Colon (tissue), 2 donors: ENCODE results near the gene PARD6G.
"Not testable (repeated sequence)": the region's sequence is repeated elsewhere in the genome, so short reads cannot be mapped to it uniquely, and the experiment has no call there.

Experiments
- FAIRE-seq: peaks from 2 replicates; lab custom pipeline; 2012; peaks lifted over from hg19 to GRCh38; lab: Jason Lieb, UNC
- donor health status: control.
- donor health status: control.

Gene PARD6G

DNA sequence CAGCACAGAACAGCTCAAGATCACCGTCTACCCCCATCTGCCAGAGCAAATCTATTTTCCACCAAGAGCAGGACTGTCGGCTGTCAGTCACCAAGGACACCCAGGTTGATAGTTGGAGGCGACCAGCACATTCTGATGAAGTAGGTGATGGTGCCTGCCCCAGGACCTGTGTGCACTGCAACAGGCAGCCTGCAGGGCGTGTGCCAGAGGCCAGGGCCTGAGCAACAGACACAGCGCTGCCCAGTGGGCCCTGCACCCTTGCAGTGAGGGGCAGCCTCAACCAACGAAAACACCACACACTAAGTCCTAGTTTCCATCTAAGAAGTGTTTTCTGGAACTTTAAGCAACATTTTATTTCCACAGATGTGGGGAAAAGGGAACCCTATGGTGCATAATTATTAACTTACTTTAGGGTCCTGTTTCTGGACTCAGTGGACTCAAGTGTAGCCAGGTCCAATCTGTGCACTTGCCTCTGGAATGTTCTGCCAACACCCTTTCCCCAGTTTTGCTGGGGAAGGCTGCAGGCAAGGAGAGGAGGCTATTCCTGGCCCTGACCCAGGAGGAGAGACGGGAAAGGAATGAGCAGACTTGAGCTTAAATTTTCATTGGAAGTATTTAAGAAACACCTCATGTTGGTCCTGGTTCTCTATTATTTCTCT lies 76.8 kb downstream of the PARD6G start:
- no peak for FAIRE-seq

DNA sequence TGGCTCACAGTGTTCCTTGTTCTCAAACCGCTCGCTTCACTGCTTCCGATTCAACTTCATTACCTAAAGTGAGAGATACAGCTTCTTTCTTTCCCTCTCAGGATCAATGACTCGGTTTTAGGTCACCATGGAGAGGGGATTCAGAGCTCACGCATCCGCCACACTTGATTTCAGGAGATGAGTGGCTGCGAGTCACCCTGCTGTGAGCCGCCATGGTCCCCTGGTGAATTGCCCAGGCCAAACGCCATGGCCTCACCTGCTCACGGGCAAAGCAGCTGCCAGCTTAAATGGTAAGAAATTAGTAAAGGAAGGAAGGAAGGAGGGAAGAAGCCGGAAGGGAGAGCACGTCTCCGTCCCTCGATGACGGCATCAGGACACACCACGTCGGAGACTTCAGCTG lies 77.7 kb downstream of the PARD6G start:
- FAIRE-seq: no peak

DNA sequence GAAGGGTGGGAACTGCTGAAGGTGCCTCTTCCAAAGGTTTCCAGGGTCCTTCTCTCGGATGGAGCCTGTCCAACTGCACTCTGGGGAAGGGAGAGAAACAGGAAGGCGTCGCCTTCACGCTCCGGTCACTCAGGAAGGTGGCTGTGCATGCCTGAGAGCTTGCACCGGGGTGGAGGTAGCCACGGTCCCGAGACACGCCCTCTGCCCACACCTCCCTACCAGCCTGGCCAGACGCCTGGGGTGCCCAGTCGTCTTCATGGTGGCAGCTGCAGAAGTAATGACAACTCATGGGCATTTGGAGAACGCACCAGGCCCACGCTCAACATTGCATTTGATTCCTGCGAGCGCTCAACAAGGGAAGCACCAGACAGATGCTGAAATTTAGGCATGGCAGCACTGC lies 78.3 kb downstream of the PARD6G start:
- FAIRE-seq: no peak

DNA sequence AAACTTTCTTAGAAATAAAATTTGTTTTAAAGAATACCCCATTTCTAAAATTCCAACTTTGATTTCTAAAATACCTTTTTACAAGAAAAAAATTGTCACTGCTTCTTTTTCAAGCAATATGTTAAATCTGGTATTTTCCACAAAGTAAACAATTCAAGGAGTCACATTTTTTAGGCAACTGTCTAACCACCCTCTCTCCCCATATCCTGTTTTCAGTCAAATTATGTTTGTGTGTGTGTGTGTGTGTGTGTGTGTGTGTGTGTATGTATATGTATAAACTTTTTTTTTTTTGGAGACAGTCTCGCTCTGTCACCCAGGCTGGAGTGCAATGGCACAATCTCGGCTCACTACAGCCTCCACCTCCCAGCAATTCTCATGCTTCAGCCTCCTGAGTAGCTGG lies 79.0 kb downstream of the PARD6G start:
- FAIRE-seq: no peak

DNA sequence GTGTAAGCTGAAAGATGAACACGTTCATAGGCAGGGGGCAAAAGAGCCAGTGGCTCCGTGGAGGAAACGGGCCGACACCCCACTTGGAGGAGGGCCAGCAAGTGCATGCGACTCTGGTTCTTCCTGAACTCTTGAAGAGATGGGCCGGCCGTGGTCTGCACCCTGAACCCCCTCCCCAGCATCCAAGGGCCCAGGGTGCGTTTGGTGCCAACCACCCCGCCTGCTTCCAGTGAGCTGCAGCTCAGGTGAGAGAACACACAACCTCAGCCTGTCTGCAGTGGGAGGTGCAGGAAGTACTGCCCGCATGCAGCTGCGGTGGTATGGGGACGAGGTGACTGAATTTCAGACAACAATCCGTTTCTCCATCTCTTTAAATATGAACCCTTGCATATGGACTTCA lies 79.4 kb downstream of the PARD6G start:
- no peak for FAIRE-seq

DNA sequence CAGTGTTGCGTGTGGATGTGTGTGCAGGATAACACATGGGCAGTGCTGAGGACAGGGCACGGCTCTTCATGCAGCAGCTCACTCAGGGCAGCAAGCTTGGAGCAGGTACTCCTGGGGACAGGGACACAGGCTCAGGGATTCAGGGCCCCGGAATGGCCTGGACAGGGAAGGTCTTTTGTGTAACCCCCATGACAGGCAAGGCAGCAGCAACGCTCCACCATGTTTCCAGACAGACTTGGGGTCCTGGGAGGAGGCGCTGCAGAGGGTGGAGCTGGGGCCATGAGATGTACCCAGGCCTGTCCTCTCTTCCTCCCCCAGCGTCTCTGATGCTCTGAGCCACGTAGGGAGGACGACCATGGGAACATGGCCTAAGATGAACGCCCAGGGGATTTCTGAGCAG lies 80.0 kb downstream of the PARD6G start:
- no peak for FAIRE-seq

DNA sequence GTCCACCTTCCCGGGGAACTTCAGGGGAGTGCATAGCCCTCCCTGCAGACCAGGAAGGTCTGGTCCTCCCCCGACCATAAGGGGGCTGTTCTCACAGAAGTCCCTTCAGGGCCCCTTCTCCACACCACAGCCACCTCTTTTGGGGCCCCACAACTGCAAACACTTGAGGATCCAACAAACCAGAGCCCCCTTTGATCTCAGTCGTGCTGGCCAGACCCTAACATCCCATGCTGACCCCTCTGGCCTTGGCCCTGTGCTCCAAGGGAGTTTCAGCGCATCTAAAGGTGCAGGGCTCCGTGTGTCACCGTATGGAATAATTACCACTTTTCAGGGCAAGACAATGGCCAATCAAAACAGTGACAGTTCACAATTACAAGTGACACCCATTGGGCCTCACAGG lies 80.6 kb downstream of the PARD6G start:
- FAIRE-seq: no peak

DNA sequence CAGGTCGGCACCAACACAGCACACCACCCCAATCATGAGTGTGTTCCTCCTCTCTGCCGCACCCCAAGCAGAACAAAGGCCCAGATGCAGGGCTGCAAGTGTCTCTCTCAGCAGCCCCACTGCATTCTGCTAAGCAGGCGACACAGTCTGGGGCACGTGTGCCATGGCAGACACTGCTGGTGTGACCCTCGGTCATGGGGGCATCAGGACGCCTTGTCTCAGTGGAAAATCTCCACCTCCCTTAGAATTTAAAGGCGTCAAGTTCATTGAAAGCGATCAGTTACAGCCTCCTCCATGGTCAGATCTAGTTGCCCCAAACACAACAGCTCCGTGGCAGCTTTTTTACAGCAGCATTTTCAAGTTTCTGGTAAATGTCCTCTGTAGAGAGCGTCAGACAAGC lies 81.1 kb downstream of the PARD6G start:
- FAIRE-seq: no peak

DNA sequence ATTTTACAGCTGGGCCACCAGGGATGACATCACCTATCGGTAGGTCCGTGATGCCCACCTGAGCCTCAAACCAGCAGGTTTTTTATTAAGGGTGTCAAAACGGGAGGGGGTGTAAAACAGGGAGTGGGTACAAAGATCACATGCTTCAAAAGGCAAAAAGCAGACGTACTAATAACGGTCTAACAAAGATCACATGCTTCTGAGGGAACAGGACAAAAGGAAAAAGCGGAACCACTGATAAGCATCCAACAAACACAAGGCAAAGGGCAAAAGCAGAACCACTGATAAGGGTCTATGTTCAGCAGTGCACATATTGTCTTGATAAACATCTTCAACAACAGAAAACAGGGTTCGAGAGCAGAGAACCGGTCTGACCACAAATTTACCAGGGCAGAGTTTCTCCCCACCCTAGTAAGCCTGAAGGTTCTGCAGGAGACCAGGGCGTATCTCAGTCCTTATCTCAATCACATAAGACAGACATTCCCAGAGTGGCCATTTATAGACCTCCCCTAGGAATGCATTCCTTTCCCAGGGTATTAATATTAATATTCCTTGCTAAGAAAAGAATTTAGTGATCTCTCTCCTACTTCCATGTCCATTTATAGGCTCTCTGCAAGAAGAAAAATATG lies 82.5 kb downstream of the PARD6G start:
- FAIRE-seq: not testable (repeated sequence)

DNA sequence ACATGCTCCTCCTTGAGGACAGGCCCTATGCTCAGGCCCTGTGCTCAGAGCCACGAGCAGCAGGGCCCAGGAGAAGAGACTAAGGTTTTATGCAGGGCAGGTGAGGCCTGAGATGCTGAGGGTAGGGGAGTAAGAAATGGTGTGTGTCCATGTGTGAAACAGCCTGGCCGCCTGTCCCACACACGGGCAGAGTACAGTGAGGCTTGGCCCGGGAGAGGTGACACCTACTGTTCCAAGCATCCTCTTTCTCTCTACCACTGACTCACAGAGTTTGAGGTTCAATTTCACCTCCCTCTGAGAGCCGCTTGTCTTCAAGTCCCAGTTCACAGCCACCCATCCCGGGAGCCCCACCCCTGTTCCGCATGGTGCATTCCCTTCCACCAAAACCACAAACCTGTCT lies 84.1 kb downstream of the PARD6G start:
- no peak for FAIRE-seq

DNA sequence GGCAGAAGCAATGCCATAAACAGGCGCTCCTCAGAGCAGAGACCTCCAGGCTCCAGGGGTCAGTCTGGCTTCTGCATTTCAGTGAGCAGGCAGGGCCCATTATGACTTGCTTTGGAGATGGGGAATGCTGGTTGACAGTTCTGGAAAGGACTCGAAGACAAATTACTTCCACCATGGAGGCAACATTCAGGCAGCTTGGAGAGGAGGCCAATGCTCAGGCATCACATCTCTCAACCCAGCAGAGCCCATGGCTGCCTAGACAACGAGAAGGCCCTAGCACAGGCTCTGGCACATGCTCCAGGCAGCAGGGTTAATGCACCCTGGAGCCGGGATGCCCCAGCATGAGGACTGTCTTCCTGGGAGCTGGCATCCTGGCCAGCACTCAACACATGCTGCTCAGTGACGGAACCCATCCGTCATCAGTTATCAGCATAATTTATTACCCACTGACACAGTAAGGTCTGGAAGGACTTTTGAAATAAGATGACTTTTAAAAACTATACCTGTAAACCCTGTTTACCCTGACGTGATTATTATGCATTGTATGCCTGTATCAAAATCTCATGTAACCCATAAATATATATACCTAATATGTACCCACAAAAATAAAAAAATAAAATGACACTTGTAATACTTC lies 85.4 kb downstream of the PARD6G start:
- no peak for FAIRE-seq

DNA sequence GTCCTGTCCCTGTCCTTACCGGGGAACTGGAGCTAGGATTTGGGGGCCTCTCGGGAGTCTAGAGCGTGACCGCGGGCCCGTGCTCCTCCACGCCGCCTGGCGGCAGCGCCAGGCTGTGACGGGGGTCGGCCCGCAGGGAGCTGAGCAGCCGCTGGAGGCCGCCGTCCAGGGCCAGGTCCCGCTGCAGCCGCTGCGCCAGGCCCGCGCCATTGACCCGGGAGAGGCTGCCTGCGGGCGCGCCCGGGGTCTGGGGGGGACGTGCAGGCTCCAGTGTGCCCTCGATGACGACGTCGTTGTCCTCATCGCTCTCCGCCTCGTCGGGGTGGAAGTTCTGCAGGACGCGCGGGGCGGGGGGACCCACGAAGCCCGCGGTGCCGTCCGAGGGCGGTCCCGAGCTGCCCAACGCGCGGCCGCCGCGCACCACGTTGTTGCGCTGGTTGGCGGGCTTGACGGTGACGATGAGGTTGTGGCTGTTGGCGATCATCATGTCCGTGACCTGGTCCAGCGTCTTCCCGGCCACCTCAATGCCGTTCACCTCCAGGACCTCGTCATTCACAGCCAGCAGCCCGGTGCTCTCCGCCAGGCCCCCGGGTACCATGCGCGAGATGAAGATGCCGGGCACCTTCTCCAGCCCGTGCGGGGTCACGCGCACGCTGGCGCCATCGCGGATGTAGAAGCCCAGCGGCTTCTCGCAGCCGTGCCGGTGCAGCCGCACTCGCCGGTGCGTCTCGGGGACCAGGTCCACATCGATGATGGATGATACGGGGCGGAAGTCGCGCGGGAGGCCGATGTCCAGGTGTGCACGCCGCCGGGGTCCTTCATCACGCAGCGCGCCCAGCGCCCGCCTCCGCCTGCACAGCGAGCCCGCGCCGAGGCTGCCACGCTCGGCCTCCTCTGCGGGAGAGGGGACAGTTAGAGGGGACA lies 87.3 kb downstream of the PARD6G start:
- no peak for FAIRE-seq

DNA sequence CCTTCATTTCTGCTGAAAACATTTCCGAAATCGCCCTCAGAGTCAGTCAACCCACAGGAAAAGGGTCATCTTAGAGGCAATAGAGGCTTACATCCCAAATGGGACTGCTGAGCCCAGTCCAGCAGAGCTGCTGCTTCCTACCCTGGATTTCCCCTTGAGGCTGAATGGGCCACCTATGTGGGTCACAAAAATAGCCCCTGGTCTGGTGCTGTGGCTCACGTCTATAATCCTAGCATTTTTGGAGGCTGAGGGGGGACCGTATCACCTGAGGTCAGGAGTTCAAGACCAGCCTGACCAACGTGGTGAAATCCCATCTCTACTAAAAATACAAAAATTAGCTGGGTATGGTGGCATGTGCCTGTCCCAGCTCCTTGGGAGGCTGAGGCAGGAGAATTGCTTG lies 88.9 kb downstream of the PARD6G start:
- FAIRE-seq: no peak

DNA sequence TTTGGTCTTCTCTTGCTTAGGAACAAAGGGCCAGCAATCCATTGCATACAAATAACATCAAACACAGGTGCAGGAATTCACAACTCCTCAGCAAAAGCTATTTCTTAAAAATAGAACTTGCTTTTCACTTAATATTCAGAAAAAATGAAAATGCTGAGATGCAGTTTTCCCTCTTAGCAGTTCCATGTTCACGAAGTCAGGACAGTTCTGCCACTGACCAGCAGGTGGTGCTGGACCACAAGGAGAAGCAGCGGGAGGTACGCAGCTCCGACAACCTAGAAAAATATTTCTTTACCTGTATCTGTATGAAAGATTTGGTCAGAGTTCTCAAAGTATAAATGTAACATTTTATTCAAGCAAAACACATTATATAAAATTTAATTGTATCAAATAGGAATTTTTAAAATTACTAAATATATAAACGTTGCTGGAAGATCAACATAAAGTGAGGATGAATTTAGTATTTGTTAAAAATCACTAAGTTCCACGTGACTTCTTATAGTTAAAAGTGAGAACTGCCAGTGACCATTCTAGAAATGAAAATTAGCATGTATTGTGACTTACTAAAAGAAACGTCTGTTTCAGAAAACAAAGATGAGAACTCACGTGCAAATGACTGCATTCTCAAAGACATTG lies 89.5 kb downstream of the PARD6G start:
- peak; percentile 78 for FAIRE-seq

DNA sequence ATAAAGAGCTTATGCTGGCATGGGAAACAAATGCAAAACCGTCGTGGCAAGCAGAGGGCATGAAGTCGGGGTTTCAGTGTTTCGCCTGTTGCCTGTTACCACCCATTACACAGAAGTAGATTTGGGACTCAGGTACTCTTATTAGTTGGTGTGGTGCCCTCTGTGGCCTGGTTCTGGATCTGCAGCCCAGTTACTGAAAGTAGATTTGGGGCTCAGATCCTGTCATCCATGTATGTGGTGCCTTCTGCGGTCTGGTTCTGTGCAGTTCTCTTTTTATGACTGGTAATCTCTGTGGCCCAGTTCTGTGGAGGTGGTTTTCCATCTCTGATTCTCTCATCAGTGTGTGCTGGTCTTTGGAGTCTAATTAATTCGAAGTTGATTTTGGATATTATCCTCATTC lies 93.0 kb downstream of the PARD6G start:
- no peak for FAIRE-seq

DNA sequence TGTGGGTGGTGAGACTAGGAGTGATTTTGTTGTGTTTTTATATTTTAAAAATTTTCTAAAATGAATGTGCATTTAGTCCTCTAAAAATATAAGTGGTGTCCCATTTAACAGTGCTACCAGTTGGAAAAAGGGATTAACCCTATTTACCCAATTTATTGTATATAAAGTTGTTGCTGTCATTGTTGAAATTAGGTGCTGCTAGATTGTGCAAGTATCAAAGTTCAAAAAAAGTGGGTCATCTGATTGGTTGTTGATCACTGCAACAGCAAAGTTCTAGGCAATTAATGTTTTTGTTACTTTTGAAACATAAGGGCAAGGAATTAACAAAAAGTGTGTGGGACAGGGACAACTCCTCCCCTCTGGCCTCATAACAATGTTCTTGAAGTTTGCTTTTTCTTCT lies 97.6 kb downstream of the PARD6G start:
- FAIRE-seq: no peak

DNA sequence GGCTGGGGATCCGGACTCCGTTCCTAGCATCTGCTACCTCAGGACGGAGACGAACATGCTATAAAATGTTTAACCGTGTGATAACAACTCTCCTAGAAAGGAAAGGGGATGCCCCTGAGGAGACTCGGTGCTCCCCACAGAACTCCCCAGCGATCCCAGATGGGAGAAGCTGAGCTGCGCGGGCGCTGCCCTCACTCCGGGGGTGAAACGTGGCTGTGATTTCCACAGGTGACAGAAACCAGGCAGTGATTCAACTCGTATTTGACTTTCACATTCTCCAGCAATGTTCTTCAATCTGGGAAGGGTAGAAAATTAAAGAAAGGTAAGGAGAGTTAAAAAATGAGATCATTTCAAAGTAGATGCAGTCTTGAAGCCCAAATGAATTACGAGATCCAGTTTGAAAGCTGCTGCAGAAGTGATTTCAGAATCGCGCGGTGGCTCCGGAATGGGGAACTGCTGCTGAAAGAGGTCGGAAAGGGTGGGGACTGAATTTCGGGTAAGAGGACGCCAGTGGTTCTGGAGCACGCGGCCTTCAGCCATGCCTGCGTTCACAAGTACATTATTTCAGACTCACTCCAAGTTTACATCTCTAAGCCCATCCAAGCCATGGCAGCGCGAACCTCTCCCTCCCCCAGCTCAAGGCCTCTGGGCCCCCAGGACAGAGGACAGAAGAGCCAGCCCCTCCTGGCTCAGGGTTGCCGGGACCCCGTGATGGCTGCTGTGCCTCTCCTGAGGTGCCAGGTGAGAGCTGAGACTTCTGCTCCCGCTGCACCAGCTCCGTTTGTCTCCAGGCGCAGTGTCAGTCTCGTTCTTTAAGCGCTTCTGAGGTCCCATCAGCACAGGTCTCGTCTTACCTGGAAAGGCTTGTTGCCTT lies 98.8 kb downstream of the PARD6G start:
- FAIRE-seq: no peak

DNA sequence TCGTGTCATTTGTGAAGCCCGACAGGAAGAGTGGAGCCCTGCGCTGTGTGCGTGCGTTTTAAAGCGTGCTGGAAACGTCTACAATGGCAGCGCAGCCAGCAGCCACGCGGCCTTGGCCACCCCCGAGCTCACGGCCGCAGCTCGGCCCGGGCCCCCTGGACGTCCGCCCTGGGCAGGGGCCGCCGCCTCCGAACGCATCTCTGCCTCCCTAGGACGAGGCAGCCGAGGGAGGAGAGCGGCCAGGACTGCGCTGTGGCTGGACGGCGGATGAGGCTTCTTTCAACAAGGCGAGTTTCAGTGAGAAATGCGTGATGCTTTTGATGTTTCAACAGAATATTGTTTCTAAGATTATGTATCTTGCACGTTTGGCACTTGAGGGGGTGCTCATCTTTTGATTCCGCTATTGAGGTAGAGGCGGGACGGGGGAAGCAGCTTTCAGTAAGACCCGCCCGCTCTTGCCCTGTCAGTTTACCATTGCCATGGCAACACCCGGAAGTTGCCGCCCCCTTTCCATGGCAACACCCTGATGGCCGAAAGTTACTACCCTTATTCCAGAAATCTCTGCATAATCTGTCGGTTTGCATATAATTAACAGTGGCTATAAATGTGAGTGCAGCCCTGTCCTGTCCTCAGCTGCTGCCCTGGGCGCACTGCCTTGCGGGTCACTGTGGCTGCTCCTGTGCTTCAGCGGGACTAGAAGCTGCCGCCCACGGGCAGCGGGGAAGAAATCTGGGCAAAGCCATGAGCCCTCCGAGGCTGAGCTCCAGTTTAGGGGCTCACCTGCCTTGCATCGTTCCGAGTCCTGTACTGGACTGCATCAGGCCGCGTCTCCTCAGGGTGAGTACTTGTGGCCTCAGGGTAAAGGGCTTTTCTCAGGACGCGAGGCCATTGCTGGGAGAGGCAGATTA lies 99.6 kb downstream of the PARD6G start:
- no peak for FAIRE-seq

DNA sequence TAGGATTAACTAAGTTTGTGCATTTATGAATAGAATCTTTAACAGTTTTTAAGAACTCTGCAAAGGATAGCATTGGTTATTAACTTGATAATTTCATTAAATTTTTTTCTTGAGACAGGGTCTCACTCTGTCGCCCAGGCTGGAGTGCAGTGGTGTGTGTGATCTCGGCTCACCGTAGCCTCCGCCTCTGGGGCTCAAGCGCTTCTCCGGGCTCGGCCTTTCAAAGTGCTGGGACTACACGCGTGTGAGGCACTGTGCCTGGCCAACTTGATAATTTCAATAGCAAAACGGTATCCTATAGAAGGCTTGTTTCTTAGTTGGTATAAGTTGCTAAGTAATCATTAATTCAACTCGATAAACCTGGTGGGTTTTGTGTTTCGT lies 100.3 kb downstream of the PARD6G start:
- FAIRE-seq: no peak

DNA sequence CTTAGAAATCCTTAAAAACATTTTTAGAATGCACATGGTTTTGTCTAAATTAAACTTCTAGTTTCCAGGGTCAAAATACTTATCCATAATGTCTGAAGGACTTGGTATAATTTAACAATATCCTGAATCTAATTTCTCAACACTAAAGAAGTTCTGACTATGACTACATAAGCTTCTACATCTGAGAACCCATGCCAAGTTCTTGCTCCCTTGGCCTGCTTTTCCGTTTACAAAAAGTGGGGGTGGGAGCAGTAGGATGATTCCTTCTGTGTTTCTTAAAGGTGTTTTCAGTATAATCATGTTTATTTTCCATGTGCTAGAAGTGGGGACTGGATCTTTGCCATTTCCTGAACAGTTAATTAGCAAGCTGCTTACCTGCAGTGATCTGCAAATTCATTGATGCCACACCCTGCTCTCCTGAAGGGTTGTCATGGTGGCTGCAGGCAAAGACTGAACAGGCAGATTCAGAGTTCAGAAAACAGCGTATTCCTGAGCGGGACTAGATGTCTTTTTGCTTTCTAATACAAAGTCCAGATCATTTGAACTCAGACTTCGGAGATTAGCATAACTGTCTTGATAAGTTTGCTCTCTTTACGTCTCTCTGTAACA lies 102.0 kb downstream of the PARD6G start:
- no peak for FAIRE-seq
